Retinal pigment epithelial cell (primary cell): ENCODE data around the gene PDZD2.

Experiments
- DNase-seq: peaks from one replicate; pipeline ENCODE4 v3.0.0-alpha.2; 2010; ENCODE audit warnings: low read depth
- H3K4me3 ChIP-seq: 2 replicates; pipeline ENCODE4 v1.5.1; 2011; ENCODE audit warnings: mild to moderate bottlenecking, low read length, control low read depth, moderate library complexity
- CTCF ChIP-seq: conservative IDR thresholded peaks from 2 replicates; pipeline ENCODE4 v1.5.1; 2011; ENCODE audit warnings: low read depth, low read length, control low read depth, inconsistent platforms

The PDZD2 gene

DNA sequence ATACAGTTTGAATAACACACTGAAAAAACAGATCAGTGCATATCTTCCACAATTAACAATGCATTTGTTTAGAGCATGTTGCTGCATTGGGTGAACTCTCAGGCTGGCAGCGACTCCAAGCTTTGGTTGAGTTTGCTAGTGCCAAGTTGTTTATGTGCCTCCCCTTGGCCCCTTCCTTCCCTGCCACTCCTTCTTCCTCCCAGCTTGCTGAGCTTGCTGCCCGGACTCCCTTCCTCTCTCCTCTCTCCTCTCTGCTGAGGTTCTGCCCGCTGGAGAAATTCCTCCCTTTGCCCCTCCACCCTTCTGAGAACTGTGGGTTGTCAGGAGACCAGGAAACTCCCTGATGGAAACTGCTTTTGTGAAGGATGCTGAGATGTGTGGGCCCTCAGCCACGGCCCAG is 247.3 kb downstream of the PDZD2 start:
- DNase-seq = no peak
- no peak for TF ChIP-seq CTCF

DNA sequence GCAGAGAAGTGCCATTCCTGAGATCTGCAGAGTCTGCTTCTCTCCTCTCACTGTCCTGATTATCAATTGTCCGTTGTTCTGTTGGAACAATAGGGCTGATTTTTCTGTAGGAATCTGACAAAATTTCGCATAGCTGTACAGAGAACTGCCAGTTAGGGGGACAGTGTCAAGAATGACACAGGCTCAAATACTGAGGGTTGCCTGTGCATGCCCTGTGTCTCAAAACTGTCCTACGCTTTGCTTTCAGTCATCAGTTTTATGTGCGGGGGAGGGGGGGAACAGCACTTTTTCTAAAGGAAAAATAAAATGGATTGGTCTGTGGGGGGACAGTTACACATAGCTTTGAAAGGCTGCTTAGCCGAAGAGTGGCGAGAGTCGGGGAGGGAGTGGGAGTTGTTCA is 248.6 kb downstream of the PDZD2 start:
- no peak for TF ChIP-seq CTCF
- no peak for DNase-seq
- no peak overlapping the region for H3K4me3 ChIP-seq

More for the DNA sequence above, 247.3 kb downstream of the PDZD2 start:
- H3K4me3 ChIP-seq = no peak overlapping the region

DNA sequence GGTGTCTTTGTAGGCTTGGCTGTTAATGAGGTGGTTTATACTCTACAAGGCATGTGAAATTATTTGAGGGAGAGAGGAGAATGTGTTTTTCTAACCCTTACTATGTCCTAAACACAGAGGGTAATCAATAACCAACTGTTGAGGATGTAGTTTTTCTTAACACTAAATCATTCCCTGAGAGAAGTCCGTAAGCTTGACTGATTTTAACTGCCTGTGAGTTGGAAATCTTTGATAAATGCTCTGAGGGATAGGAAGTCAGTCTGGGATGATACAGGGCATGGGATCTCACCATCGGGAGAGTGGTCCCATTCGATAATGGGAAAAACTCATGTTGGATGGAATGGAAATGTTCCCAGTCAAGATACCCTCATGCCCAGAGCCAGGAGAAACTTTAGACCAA is 249.6 kb downstream of the PDZD2 start:
- no peak for TF ChIP-seq CTCF
- H3K4me3 ChIP-seq = no peak overlapping the region
- no peak for DNase-seq

DNA sequence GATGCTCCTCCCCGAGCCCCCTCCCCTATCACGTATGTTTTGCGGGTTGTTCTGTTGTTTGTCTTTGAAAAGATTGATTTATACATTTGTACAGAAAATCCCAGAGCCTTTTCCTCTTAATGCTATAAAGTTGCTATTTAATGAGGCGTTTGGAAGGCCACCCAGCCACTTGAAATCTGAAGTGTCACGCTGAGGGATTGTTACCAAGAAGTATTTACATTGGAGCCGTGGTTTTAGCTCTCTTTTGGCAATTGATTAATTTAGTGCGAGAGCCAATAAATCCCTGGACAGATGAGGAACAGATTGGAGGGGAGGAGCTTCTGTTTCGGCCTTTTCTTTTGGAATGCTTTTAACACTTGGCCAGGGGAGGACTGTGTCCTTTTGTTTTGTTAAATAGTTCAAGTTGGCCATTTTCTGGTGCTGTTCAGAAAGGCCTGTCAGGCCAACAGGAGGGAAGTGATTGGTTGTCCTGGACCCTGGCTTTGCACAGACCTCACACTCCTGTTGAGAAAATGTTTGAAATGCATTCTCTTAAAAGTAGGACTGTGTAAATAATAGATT is 250.2 kb downstream of the PDZD2 start:
- DNase-seq = no peak
- TF ChIP-seq CTCF = no peak
- no peak overlapping the region for H3K4me3 ChIP-seq

- DNase-seq = no peak
- H3K4me3 ChIP-seq = no peak overlapping the region
- no peak for TF ChIP-seq CTCF
Measured at GRCh38 chr5:31890046-31890445, 251.1 kb downstream of the PDZD2 start.

DNA sequence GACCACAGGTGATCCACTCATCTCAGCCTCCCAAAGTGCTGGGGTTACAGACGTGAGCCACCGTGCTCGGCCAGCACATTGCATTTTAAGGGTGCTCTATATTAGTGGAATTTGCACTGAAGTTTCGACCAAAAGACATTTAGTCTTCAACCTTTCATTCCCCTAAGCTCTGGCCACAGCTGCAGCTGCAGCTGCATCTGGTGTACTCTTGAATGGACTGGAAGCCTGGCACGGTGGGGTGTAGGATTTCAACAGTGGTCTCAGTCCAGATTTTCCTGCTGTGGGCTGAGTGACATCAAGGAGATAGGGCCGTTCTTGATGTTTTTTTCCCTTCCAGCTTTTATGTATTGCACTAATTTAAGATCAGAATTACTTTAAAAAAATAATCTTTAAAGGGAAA is 255.2 kb downstream of the PDZD2 start:
- DNase-seq = no peak
- no peak overlapping the region for H3K4me3 ChIP-seq
- no peak for TF ChIP-seq CTCF

DNA sequence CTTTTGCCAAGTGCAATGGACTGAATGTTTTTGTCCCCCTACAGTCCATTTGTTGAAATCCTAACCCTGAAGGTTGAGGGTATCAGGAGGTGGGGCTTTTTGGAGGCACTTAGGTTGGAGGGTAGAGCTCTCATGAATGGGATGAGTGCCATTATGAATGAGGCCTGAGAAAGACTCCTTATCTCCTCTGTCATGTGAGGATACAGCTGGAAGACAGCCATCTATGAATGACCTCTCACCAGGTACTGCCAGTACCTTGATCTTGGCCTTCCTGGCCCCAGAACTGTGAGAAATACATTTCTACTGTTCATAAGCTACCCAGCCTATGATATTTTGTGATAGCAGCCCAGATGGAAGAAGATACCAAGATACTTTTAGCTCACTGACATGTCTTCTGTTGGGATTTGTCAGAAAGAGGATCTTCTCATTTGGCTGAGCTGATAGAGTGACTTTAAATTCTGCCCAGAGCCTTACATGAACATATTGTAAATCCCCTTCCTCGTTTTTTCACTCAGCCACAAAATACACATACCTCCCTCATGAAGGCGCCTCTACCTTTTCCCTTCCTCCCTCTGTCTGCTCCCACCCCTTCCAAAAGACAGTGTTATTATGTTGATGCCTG is 256.4 kb downstream of the PDZD2 start:
- H3K4me3 ChIP-seq = no peak overlapping the region
- DNase-seq = no peak
- TF ChIP-seq CTCF = no peak
